Vagina (tissue), 2 donors: ENCODE measurements around the gene GGCX. TPM values are rescaled to one million over a fixed set of nuclear protein-coding genes. Genes with fewer than 3 reads are reported as not detected.

Source experiments
- DNase-seq, 2 donors: peaks; one replicate each; pipeline ENCODE4 v3.0.0-alpha.2; 2017; ENCODE audit errors: extremely low spot score in 2 of 2
- H3K27ac ChIP-seq: fragments of 200-600 bp; sonication (generic); one replicate; pipeline ENCODE4 v1.5.1; 2019
- H3K27me3 ChIP-seq: fragments of 200-600 bp; sonication (generic); one replicate; pipeline ENCODE4 v1.5.1; 2019
- H3K36me3 ChIP-seq, 2 donors: fragments of 200-600 bp; sonication (generic); one replicate each; pipeline ENCODE4 v1.5.1; 2017 to 2019
- H3K4me1 ChIP-seq: fragments of 200-600 bp; sonication (generic); one replicate; pipeline ENCODE4 v1.5.1; 2019
- H3K4me3 ChIP-seq, 2 donors: fragments of 200-600 bp; sonication (generic); 1 replicate in 1 of 2; 2 replicates in 1 of 2; pipeline ENCODE4 v1.5.1; 2016 to 2019
- H3K9me3 ChIP-seq: fragments of 200-600 bp; sonication (generic); one replicate; pipeline ENCODE4 v1.5.1; 2019
- POLR2A ChIP-seq, 2 donors: fragments of 450-650 bp; IDR thresholded peaks; one replicate each; pipeline ENCODE4 v1.6.1; 2017; ENCODE audit warnings: antibody characterized with exemption in 2 of 2, mild to moderate bottlenecking in 2 of 2, moderate library complexity in 2 of 2
- POLR2AphosphoS5 ChIP-seq, 2 donors: sonication (generic); formaldehyde crosslinking; IDR thresholded peaks; one replicate each; pipeline ENCODE4 v1.9.0; 2017; ENCODE audit warnings: antibody characterized with exemption in 2 of 2, mild to moderate bottlenecking in 2 of 2, low read depth in 1 of 2; ENCODE audit not compliant: insufficient read depth in 1 of 2
- intact Hi-C: fragments of 100-400 bp; cut with DNase I; formaldehyde crosslinking; loops from one replicate; pipeline ENCODE4 v1.15.1; 2023
- total RNA-seq: library from RNA; depleted of rRNA; stranded (reverse); fragments of >200 nt; gene quantifications from one replicate; pipeline ENCODE4 v1.2.3, GENCODE V29; 2016
- TF ChIP-seq, protein P1 (sequence below), 3 experiments: fragments of 450-650 bp in 2 of 3; fragments of 200-600 bp in 1 of 3; sonication (generic) in 1 of 3; IDR thresholded peaks; one replicate each; pipeline ENCODE4 v1.5.1; 2017 to 2019; ENCODE audit warnings: antibody characterized with exemption in 3 of 3, mild to moderate bottlenecking in 2 of 3, moderate library complexity in 2 of 3

GGCX gene
- total RNA-seq, 1 donor from 2014 or later: 18.2 TPM

- intact Hi-C loops: no loop called here
- Histone ChIP-seq H3K4me1 (peaks cover 19% of the 10 kb centered on the region), H3K9me3 (no peaks in the 10 kb centered on the region), H3K27ac (peak overlapping the region; percentile 65), H3K36me3 (no peaks in the 10 kb centered on the region), H3K4me3 (no peak overlapping the region), H3K27me3 (no peaks in the 10 kb centered on the region)
- no peak for DNase-seq
- no peak for TF ChIP-seq POLR2AphosphoS5 (IDR thresholded peaks at IDR 0.05; ENCODE audit: insufficient read depth in 1 of 2, low read depth in 1 of 2)
- TF ChIP-seq, protein P1, sequence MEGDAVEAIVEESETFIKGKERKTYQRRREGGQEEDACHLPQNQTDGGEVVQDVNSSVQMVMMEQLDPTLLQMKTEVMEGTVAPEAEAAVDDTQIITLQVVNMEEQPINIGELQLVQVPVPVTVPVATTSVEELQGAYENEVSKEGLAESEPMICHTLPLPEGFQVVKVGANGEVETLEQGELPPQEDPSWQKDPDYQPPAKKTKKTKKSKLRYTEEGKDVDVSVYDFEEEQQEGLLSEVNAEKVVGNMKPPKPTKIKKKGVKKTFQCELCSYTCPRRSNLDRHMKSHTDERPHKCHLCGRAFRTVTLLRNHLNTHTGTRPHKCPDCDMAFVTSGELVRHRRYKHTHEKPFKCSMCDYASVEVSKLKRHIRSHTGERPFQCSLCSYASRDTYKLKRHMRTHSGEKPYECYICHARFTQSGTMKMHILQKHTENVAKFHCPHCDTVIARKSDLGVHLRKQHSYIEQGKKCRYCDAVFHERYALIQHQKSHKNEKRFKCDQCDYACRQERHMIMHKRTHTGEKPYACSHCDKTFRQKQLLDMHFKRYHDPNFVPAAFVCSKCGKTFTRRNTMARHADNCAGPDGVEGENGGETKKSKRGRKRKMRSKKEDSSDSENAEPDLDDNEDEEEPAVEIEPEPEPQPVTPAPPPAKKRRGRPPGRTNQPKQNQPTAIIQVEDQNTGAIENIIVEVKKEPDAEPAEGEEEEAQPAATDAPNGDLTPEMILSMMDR (IDR thresholded peaks at IDR 0.05): no peak
These were observed 35.7 kb downstream of the GGCX start for GRCh38 chr2:85525567-85525966.

GRCh38 chr2:85525029-85525428, 36.3 kb downstream of the GGCX start:
- no peak for TF ChIP-seq POLR2AphosphoS5 (IDR thresholded peaks at IDR 0.05; ENCODE audit: insufficient read depth in 1 of 2, low read depth in 1 of 2)
- TF ChIP-seq POLR2A (IDR thresholded peaks at IDR 0.05): no peak
- TF ChIP-seq, protein P1 (IDR thresholded peaks at IDR 0.05): no peak
- Histone ChIP-seq H3K36me3 (no peaks in the 10 kb centered on the region), H3K4me3 (no peak overlapping the region), H3K27me3 (no peaks in the 10 kb centered on the region), H3K9me3 (no peaks in the 10 kb centered on the region), H3K4me1 (peaks cover 19% of the 10 kb centered on the region), H3K27ac (peak overlapping the region; percentile 65)
- no peak for DNase-seq
- intact Hi-C loops: no loop called here

DNA sequence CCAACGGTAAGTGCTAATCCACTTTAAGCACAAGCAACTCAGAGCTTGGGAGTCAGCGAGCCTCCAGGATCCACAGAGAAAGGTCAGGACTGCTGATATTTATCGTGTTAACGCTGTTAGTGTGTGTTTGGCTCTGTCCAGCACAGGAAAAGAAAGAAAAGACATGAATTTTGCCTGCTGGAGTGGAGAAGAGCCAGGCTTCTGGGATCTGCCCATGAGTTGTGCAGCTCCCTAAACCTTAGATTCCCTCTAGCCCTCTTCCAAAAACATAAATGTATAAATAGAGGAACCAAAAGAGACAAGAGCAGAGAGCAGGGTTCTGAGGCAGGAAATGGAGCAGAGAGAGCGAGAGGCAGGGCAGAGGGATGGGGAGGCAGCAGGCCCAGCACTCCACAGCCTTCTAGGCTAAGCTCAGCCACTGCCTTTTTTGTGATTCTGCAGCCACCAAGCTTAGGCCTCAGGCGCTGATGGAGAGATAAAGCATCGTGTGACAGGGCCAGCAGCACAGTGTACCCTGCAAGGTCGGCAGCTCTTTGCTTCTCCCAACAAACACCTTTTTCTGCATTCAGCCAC, 36.9 kb downstream of the GGCX start:
- H3K9me3 ChIP-seq: no peaks in the 10 kb centered on the region
- peak overlapping the region; percentile 65 for H3K27ac ChIP-seq
- H3K4me3 ChIP-seq: no peak overlapping the region
- peaks cover 19% of the 10 kb centered on the region for H3K4me1 ChIP-seq
- intact Hi-C loops: no loop called here
- H3K27me3 ChIP-seq: no peaks in the 10 kb centered on the region
- DNase-seq: no peak
- no peaks in the 10 kb centered on the region for H3K36me3 ChIP-seq
- TF ChIP-seq, protein P1 (IDR thresholded peaks at IDR 0.05): no peak
- TF ChIP-seq POLR2A (IDR thresholded peaks at IDR 0.05): no peak
- TF ChIP-seq POLR2AphosphoS5 (IDR thresholded peaks at IDR 0.05; ENCODE audit: insufficient read depth in 1 of 2, low read depth in 1 of 2): no peak

DNA sequence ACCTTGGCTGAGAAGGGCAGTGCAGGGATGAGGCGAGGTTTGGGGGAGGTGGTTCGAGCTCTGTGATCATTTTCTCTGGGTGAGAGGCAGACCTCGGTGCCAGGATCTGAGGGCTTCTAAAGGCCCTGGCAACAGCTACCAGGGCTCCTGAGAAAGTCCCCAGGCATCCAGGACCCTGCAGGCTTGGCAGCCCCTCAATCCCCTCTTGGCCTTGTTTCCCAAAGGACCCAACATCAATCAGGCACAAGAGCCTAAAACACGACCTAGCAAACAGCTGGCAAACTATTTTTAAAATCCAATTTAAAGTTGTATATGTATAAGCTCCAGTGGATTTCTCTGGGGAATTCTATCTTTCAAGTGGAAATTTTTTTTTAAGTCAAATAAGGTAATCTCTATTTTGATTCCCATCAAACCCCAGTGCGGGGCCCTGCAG, 37.4 kb downstream of the GGCX start:
- no peak for TF ChIP-seq POLR2A (IDR thresholded peaks at IDR 0.05)
- no peak for TF ChIP-seq POLR2AphosphoS5 (IDR thresholded peaks at IDR 0.05; ENCODE audit: insufficient read depth in 1 of 2, low read depth in 1 of 2)
- TF ChIP-seq, protein P1 (IDR thresholded peaks at IDR 0.05): no peak
- intact Hi-C loops: no loop called here
- H3K9me3 ChIP-seq: no peaks in the 10 kb centered on the region
- no peaks in the 10 kb centered on the region for H3K36me3 ChIP-seq
- H3K4me3 ChIP-seq: no peak overlapping the region
- no peak for DNase-seq
- H3K4me1 ChIP-seq: peaks cover 19% of the 10 kb centered on the region
- H3K27me3 ChIP-seq: no peaks in the 10 kb centered on the region
- H3K27ac ChIP-seq: peak overlapping the region; percentile 65

DNA sequence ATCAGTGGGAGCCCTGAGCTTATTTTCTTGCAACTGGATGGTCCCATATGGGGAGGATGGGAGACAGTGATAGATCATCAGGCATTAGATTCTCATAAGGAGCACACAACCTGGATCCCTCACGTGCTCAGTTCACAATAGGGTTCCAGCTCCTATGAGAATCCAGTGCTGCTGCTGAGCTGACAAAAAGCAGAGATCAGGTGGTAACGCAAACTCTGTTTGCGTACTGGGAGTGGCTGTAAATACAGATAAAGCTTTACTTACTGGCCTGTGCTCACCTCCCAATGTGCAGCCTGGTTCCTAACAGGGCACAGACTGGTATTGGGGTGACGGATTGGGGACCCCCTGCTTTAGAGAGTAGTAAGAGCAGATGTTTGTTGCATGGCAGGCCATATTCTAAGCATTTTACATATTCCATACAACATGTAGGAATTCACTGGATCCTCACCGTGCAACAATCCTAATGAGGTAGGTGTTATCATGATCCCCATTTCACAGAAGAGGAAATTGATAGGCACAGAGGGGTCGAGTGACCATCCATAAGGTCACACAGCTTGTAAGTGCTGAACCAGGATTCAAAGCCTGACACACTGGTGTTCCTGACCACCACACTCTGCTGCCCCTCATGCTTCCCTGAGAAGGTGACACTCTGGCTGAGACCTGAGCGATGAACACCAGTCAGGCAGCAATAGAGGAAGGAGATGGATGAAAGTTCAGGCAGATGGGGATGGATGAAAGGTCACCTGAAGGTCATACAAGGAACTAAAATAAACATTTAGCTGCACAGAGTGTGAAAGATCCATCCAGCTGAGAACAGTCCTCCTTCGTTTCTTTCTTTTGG, 38.0 kb downstream of the GGCX start:
- H3K36me3 ChIP-seq: no peaks in the 10 kb centered on the region
- peak overlapping the region; percentile 65 for H3K27ac ChIP-seq
- intact Hi-C loops: no loop called here
- no peak for DNase-seq
- H3K9me3 ChIP-seq: no peaks in the 10 kb centered on the region
- H3K4me3 ChIP-seq: no peak overlapping the region
- peaks cover 19% of the 10 kb centered on the region for H3K4me1 ChIP-seq
- TF ChIP-seq, protein P1 (IDR thresholded peaks at IDR 0.05): no peak
- TF ChIP-seq POLR2AphosphoS5 (IDR thresholded peaks at IDR 0.05; ENCODE audit: insufficient read depth in 1 of 2, low read depth in 1 of 2): no peak
- TF ChIP-seq POLR2A (IDR thresholded peaks at IDR 0.05): no peak
- no peaks in the 10 kb centered on the region for H3K27me3 ChIP-seq
